ENCODE results near the gene ZNF224. TPM values are rescaled to one million over a fixed set of nuclear protein-coding genes. Genes with fewer than 3 reads are reported as not detected.

The ZNF224 gene
- polyA plus RNA-seq (2012; ENCODE audit: insufficient read length, low read depth), result 5.0 TPM

GRCh38 chr19:44093931-44094765, at the start of gene ZNF224:
TSS of gene ZNF224 (plus strand) at chr19:44094361. CDS start at chr19:44097874, 3,513 bp downstream.
- TF ChIP-seq SIN3A (IDR thresholded peaks at IDR 0.05; ENCODE audit: borderline replicate concordance, insufficient read depth, low read length) (no peak), TAF1 (IDR thresholded peaks at IDR 0.05; ENCODE audit: borderline replicate concordance, insufficient read depth, low read length) (peak; percentile 73; the same call in 1 of the 2 replicates), POLR2AphosphoS5 (IDR thresholded peaks at IDR 0.05; ENCODE audit: low read depth, low read length) (peak; percentile 95)

- no peak for TF ChIP-seq SIN3A (IDR thresholded peaks at IDR 0.05; ENCODE audit: borderline replicate concordance, insufficient read depth, low read length)
- no peak for TF ChIP-seq FOXP2 (optimal IDR thresholded peaks at IDR 0.05; ENCODE audit: borderline replicate concordance, extremely low read depth, extremely low read length, insufficient read depth)
- no peak for TF ChIP-seq TAF1 (IDR thresholded peaks at IDR 0.05; ENCODE audit: borderline replicate concordance, insufficient read depth, low read length)
- no peak for TF ChIP-seq REST (IDR thresholded peaks at IDR 0.05; ENCODE audit: insufficient read depth in 1 of 2, low read depth in 2 of 2, low read length in 2 of 2)
- no peak for TF ChIP-seq POLR2AphosphoS5 (IDR thresholded peaks at IDR 0.05; ENCODE audit: low read depth, low read length)
These were observed 43.2 kb upstream of the ZNF224 start for GRCh38 chr19:44050740-44051649.

GRCh38 chr19:44051650-44052402, 42.3 kb upstream of the ZNF224 start, which contains the start of gene ZNF223:
TSS of gene ZNF223 (plus strand) at chr19:44052036. CDS start at chr19:44055177, 3,141 bp downstream.
- TF ChIP-seq POLR2AphosphoS5 (IDR thresholded peaks at IDR 0.05; ENCODE audit: low read depth, low read length) (peak; percentile 76; the same call in 1 of the 2 replicates), REST (IDR thresholded peaks at IDR 0.05; ENCODE audit: insufficient read depth in 1 of 2, low read depth in 2 of 2, low read length in 2 of 2) (no peak)

- no peak for TF ChIP-seq TAF1 (IDR thresholded peaks at IDR 0.05; ENCODE audit: borderline replicate concordance, insufficient read depth, low read length)
- no peak for TF ChIP-seq POLR2AphosphoS5 (IDR thresholded peaks at IDR 0.05; ENCODE audit: low read depth, low read length)
- TF ChIP-seq FOXP2 (optimal IDR thresholded peaks at IDR 0.05; ENCODE audit: borderline replicate concordance, extremely low read depth, extremely low read length, insufficient read depth), result no peak
- TF ChIP-seq REST (IDR thresholded peaks at IDR 0.05; ENCODE audit: insufficient read depth in 1 of 2, low read depth in 2 of 2, low read length in 2 of 2), result no peak
- TF ChIP-seq SIN3A (IDR thresholded peaks at IDR 0.05; ENCODE audit: borderline replicate concordance, insufficient read depth, low read length), result no peak
These were observed 38.3 kb upstream of the ZNF224 start for GRCh38 chr19:44055870-44056269.

- no peak for TF ChIP-seq FOXP2 (optimal IDR thresholded peaks at IDR 0.05; ENCODE audit: borderline replicate concordance, extremely low read depth, extremely low read length, insufficient read depth)
- TF ChIP-seq SIN3A (IDR thresholded peaks at IDR 0.05; ENCODE audit: borderline replicate concordance, insufficient read depth, low read length), result no peak
- TF ChIP-seq TAF1 (IDR thresholded peaks at IDR 0.05; ENCODE audit: borderline replicate concordance, insufficient read depth, low read length), result no peak
- TF ChIP-seq REST (IDR thresholded peaks at IDR 0.05; ENCODE audit: insufficient read depth in 1 of 2, low read depth in 2 of 2, low read length in 2 of 2), result no peak
- no peak for TF ChIP-seq POLR2AphosphoS5 (IDR thresholded peaks at IDR 0.05; ENCODE audit: low read depth, low read length)
These were observed 34.9 kb upstream of the ZNF224 start for GRCh38 chr19:44059229-44059628.
